GM12878 (cell line): ENCODE measurements around the gene IGSF11. TPM values are rescaled to one million over a fixed set of nuclear protein-coding genes. Genes with fewer than 3 reads are reported as not detected.

ENCODE experiments used
- ATAC-seq: fragments of 200-7000 bp; cut with Tn5 transposase; 3 replicates; pipeline ENCODE4 v1.9.1; 2020; ENCODE audit warnings: mild to moderate bottlenecking, moderate library complexity
- BruUV-seq: library from RNA; stranded (reverse); fragments of 400-500 nt; replicated peaks from 2 replicates; lab custom pipeline; 2021; lab: Mats Ljungman, UMichigan
- CTCF ChIA-PET: fragments of 300-600 bp; sonication (Branson Sonifier 250); formaldehyde crosslinking; extraction: SDS; loops from one replicate; lab custom pipeline; 2021; ENCODE audit warnings: inconsistent platforms; lab: Yijun Ruan, JAX
- POLR2A ChIA-PET: fragments of 350-600 bp; formaldehyde crosslinking; extraction: SDS; loops from one replicate; lab custom pipeline; 2021; ENCODE audit warnings: inconsistent platforms; lab: Charles Lee
- RAD21 ChIA-PET: fragments of 300-600 bp; sonication (Branson Sonifier 250); formaldehyde crosslinking; loops from one replicate; lab custom pipeline; 2023; ENCODE audit warnings: antibody characterized with exemption; ENCODE audit not compliant: unreplicated experiment; lab: Charles Lee
- SMC1A ChIA-PET: fragments of 300-600 bp; sonication (Branson Sonifier 250); formaldehyde crosslinking; loops from one replicate; lab custom pipeline; 2023; ENCODE audit not compliant: unreplicated experiment, uncharacterized antibody; lab: Charles Lee
- DNase-seq: peaks from one replicate; pipeline ENCODE4 v3.0.0-alpha.2; 2011; ENCODE audit warnings: low read depth, low spot score
- FAIRE-seq: peaks from 3 replicates; lab custom pipeline; 2011; peaks lifted over from hg19 to GRCh38; lab: Jason Lieb, UNC
- H2AFZ ChIP-seq: 2 replicates; pipeline ENCODE4 v1.6.0; 2011; ENCODE audit warnings: low read depth, low read length, control low read depth; ENCODE audit not compliant: control insufficient read depth
- H3K27ac ChIP-seq: 2 replicates; pipeline ENCODE4 v1.5.1; 2011; ENCODE audit warnings: control low read depth; ENCODE audit not compliant: control insufficient read depth, insufficient read depth
- H3K27me3 ChIP-seq, 2 experiments: replicated peaks in 1 of 2; 2 replicates each; pipeline versions ENCODE4 v1.6.0 to v1.6.1; 2011; ENCODE audit warnings: low read length in 1 of 2; ENCODE audit not compliant: control insufficient read depth in 2 of 2, insufficient read depth in 2 of 2
- H3K36me3 ChIP-seq, 2 experiments: 2 replicates each; pipeline ENCODE4 v1.5.1; 2011; ENCODE audit warnings: low read length in 1 of 2; ENCODE audit not compliant: control insufficient read depth in 2 of 2, insufficient read depth in 2 of 2
- H3K4me1 ChIP-seq: 2 replicates; pipeline ENCODE4 v1.6.1; 2011; ENCODE audit warnings: mild to moderate bottlenecking, low read length, moderate library complexity, mixed read lengths; ENCODE audit not compliant: control insufficient read depth, insufficient read depth
- H3K4me2 ChIP-seq: 2 replicates; pipeline ENCODE4 v1.6.0; 2011; ENCODE audit warnings: control low read depth; ENCODE audit not compliant: control insufficient read depth, insufficient read depth
- H3K4me3 ChIP-seq: fragments of 200-600 bp; sonication (generic); 2 replicates; pipeline ENCODE4 v1.5.1; 2016
- H3K79me2 ChIP-seq: 2 replicates; pipeline ENCODE4 v1.6.0; 2011; ENCODE audit warnings: low read length; ENCODE audit not compliant: control insufficient read depth, insufficient read depth
- H3K9ac ChIP-seq: 2 replicates; pipeline ENCODE4 v1.8.0; 2011; ENCODE audit warnings: low read length, control low read depth, mixed read lengths; ENCODE audit not compliant: control insufficient read depth, insufficient read depth
- H3K9me3 ChIP-seq: replicated peaks from 3 replicates; pipeline ENCODE4 v1.5.1; 2011; ENCODE audit warnings: mild to moderate bottlenecking, low read length; ENCODE audit not compliant: control insufficient read depth, insufficient read depth
- H4K20me1 ChIP-seq: 2 replicates; pipeline ENCODE4 v1.6.0; 2011; ENCODE audit not compliant: control insufficient read depth, insufficient read depth
- ATF7 ChIP-seq: fragments of 450-650 bp; IDR thresholded peaks from 2 replicates; pipeline ENCODE4 v1.6.1; 2016; ENCODE audit warnings: low read depth, mild to moderate bottlenecking
- BMI1 ChIP-seq: fragments of 450-650 bp; IDR thresholded peaks from 2 replicates; pipeline ENCODE4 v1.6.1; 2016; ENCODE audit warnings: mild to moderate bottlenecking, moderate library complexity, borderline replicate concordance
- CBX5 ChIP-seq: sonication (generic); IDR thresholded peaks from 2 replicates; pipeline ENCODE4 v1.6.1; 2016; ENCODE audit warnings: low read depth, moderate library complexity, mild to moderate bottlenecking, inconsistent platforms
- E2F4 ChIP-seq: IDR thresholded peaks from 2 replicates; pipeline ENCODE4 v1.6.1; 2012; ENCODE audit warnings: low read depth, low read length, improper control_type of control experiment
- ELK1 ChIP-seq: IDR thresholded peaks from 2 replicates; pipeline ENCODE4 v1.6.1; 2012; ENCODE audit warnings: low read depth, low read length, improper control_type of control experiment
- FOXM1 ChIP-seq: IDR thresholded peaks from 2 replicates; pipeline ENCODE4 v1.6.1; 2012; ENCODE audit warnings: low read depth, mild to moderate bottlenecking, inconsistent platforms, low read length, moderate library complexity
- HDAC2 ChIP-seq: fragments of 200-600 bp; sonication (generic); IDR thresholded peaks from 2 replicates; pipeline ENCODE4 v1.6.1; 2017
- KAT2A ChIP-seq: conservative IDR thresholded peaks from 2 replicates; pipeline ENCODE4 v1.6.1; 2011; ENCODE audit warnings: low read depth, low read length; ENCODE audit not compliant: control insufficient read depth
- KDM1A ChIP-seq: fragments of 200-600 bp; sonication (generic); IDR thresholded peaks from 2 replicates; pipeline ENCODE4 v1.6.1; 2016; ENCODE audit warnings: borderline replicate concordance
- PML ChIP-seq: IDR thresholded peaks from 2 replicates; pipeline ENCODE4 v1.6.1; 2012; ENCODE audit warnings: low read length, inconsistent platforms
- POLR2AphosphoS5 ChIP-seq: IDR thresholded peaks from 2 replicates; pipeline ENCODE4 v1.6.1; 2011; ENCODE audit warnings: mild to moderate bottlenecking, low read length, inconsistent platforms
- RAD21 ChIP-seq: IDR thresholded peaks from 2 replicates; pipeline ENCODE4 v1.6.1; 2011; ENCODE audit warnings: mild to moderate bottlenecking, low read depth, low read length, moderate library complexity; ENCODE audit not compliant: insufficient read depth
- REST ChIP-seq: IDR thresholded peaks from 2 replicates; pipeline ENCODE4 v1.6.1; 2012; ENCODE audit warnings: mild to moderate bottlenecking, low read depth, low read length
- SIN3A ChIP-seq: IDR thresholded peaks from 2 replicates; pipeline ENCODE4 v1.6.1; 2012; ENCODE audit warnings: low read depth, low read length, improper control_type of control experiment
- SMAD5 ChIP-seq: IDR thresholded peaks from 2 replicates; pipeline ENCODE4 v1.6.1; 2016; ENCODE audit warnings: antibody characterized with exemption, low read depth
- TCF3 ChIP-seq: IDR thresholded peaks from 2 replicates; pipeline ENCODE4 v1.6.1; 2012; ENCODE audit warnings: low read depth, mild to moderate bottlenecking, low read length, borderline replicate concordance; ENCODE audit not compliant: insufficient read depth
- ZBED1 ChIP-seq: IDR thresholded peaks from 2 replicates; pipeline ENCODE4 v1.6.1; 2016; ENCODE audit warnings: borderline replicate concordance
- WGBS: methylation state at CpG from one replicate; pipeline ENCODE4 v1.1.6; 2016; ENCODE audit warnings: low lambda C conversion rate; ENCODE audit not compliant: insufficient replicate concordance, insufficient coverage; ENCODE audit errors: missing lambda C conversion rate; 5-methylcytosine and 5-hydroxymethylcytosine counted together
- in situ Hi-C: fragments of 300-500 bp; cut with MboI; formaldehyde crosslinking; loops from 9 replicates; pipeline ENCODE4 v1.14.3; 2018; ENCODE audit warnings: mixed read lengths
- intact Hi-C: fragments of 100-400 bp; cut with micrococcal nuclease; formaldehyde crosslinking; loops from one replicate; pipeline ENCODE4 v1.14.2; 2022; ENCODE audit not compliant: unreplicated experiment
- polyA plus RNA-seq, 11 experiments: library from polyadenylated mRNA; depleted of rRNA in 4 of 11; unstranded in 6 of 11; stranded (reverse) in 5 of 11; fragments of >200 nt; fragmentation: Nextera tagmentation in 4 of 11; fragmentation: Illumina TruSeq in 1 of 11; extraction: Ambion mirVana in 4 of 11; extraction: Trizol in 1 of 11; gene quantifications; 1 replicate in 1 of 11; 2 replicates in 10 of 11; pipeline versions ENCODE4 v1.2.1 to v1.2.3, GENCODE V29; 2011 to 2016; ENCODE audit warnings: inconsistent platforms in 2 of 11, missing spikeins in 2 of 11, low read depth in 1 of 11
- total RNA-seq, 4 experiments: library from RNA; depleted of rRNA in 3 of 4; stranded (reverse); fragments of >200 nt in 3 of 4; fragmentation: Illumina TruSeq in 1 of 4; extraction: Trizol in 1 of 4; gene quantifications; 2 replicates each; pipeline versions ENCODE4 v1.2.1 to v1.2.3, GENCODE V29; 2013 to 2021
- TF ChIP-seq, protein P1 (sequence below): IDR thresholded peaks from 2 replicates; pipeline ENCODE4 v1.6.1; 2011; ENCODE audit warnings: low read depth, mild to moderate bottlenecking, low read length, moderate library complexity, borderline replicate concordance; ENCODE audit errors: extremely low read depth

Gene IGSF11
- total and polyA plus RNA-seq, 10 of the 15 experiments (the other 5 are each of a cell fraction or from before 2014, with no cell fraction given): 0.03 TPM; not detected in 9

DNA sequence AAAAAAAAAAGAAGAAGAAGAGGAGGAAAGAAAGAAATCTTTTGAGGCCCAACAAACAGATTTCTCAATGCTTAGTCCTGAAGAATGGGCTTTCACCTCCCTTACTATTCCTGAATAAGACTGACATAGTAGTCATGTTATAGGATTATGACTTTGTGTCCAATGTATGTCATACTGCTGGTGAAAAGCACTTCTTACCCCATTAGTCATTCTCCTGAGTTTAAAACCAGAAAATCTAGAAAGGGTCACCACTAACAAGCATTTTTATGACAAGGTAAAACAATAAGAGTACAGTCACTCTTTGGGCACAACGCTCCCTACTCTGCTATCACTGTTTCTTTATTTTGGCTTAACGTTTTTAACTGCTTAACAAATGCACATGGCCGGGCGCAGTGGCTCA lies 88.2 kb downstream of the IGSF11 start:
- in situ Hi-C loops: no loop called here
- Histone ChIP-seq H3K4me1 (no peaks in the 10 kb centered on the region), H3K9ac (no peak overlapping the region), H3K79me2 (no peaks in the 10 kb centered on the region), H3K27ac (no peak overlapping the region), H3K27me3 (no peaks in the 10 kb centered on the region), H4K20me1 (no peaks in the 10 kb centered on the region), H3K9me3 (no peaks in the 10 kb centered on the region; the same call in 2 of the 3 replicates), H3K4me2 (no peak overlapping the region), H3K36me3 (no peaks in the 10 kb centered on the region), H3K4me3 (no peak overlapping the region), H2AFZ (no peak overlapping the region)
- POLR2A ChIA-PET: no interaction called here
- CTCF ChIA-PET: no interaction called here
- no peak for ATAC-seq
- 41% methylated on average over 4 of the region's 4 CpGs for WGBS
- TF ChIP-seq ZBED1 (no peak), POLR2AphosphoS5 (no peak), PML (no peak), E2F4 (no peak), RAD21 (no peak), KDM1A (no peak), HDAC2 (no peak), KAT2A (no peak), ELK1 (no peak), SMAD5 (no peak), REST (no peak), ATF7 (no peak), FOXM1 (no peak), CBX5 (no peak), SIN3A (no peak), BMI1 (no peak), TCF3 (no peak)
- TF ChIP-seq, protein P1, sequence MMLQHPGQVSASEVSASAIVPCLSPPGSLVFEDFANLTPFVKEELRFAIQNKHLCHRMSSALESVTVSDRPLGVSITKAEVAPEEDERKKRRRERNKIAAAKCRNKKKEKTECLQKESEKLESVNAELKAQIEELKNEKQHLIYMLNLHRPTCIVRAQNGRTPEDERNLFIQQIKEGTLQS: no peak
- FAIRE-seq: no peak
- RAD21 ChIA-PET: no interaction called here
- no TSS peak for BruUV-seq
- intact Hi-C loops: no loop called here
- SMC1A ChIA-PET: no interaction called here
- DNase-seq: no peak
